ENCODE data around the gene IL4.
A peak's percentile ranks its signal among the peaks of the same experiment; 100 is the strongest.

IL4 gene

DNA sequence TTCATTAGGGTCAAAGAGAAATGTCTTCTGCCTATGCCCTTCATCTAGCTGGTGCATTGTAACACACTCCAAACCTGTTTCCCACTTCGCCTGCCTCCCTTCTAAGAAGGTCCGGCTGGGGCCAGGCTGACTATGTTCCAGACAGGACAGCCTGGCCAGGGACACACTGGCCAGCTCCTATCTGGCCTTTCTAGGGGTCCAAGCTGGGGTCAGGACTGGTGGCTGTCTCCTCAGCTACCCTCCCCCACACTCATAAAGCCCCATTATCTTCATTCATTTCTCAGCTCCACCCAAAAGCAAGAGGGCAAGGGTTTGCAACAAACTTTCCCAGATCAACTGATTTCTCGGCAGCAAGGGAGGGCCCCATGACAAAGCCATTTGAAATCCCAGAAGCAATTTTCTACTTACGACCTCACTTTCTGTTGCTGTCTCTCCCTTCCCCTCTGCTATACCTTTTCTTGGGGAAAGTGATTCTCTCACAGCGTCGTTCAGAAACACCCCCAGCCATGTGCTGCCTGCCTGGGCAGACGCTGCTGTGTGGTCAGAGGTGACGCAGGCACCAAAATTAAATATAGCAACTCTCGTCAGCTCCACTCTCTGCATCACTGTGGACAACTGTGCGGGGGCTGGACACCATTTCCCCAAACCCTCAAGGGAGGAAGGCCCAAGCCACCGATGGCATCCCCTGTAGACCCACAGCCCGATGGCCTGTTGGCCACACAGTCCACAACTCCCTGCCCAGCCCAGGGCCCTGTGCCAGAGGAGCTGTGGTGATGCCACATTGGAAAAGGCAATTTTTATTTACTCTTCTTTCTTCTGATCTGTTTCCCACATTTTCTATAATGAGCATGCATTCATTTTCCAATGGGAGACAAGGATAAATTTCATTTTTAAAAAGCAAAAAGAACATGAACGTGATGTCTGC is 9.8 kb upstream of the IL4 start:
- DNase-seq, result no peak
- Mint-ChIP-seq H3K27me3 (peaks cover 5 to 6% of the 10 kb centered on the region in 2 donors), H3K9me3 (no peaks in the 10 kb centered on the region), H3K27ac (peak overlapping the region; percentile 80), H3K4me3 (no peak overlapping the region), H3K36me3 (no peaks in the 10 kb centered on the region), H3K4me1 (peaks cover 51 to 57% of the 10 kb centered on the region in 2 donors)
- peak in 1 of 2 donors; percentile 20 for ATAC-seq (replicated peaks)

DNA sequence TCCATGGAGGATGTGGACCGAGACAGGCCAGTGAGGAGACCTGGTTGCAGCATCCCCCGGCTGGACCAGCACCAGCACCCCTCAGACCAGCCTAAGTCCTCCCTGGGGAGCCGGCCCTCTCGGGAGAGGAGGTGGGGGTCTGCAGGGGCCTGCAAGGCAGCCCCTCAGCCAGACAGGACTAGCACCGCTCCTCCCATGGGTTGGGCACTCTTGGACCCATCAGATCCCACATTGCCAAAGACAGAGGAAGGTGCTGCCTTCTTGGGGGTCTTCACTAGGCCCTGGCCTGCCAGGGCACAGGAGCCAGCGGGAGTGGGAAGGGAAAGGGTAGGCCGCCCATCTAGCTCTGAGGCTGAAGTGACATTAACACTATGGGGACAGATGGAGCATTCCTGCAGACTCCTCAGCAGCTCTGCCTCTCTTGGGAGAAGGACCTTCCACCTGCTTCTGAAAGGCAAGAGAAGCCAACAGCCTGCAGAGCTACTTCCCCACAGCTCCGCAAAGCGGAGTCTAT is 9.0 kb upstream of the IL4 start:
- Mint-ChIP-seq H3K27ac (peak overlapping the region; percentile 80), H3K36me3 (no peaks in the 10 kb centered on the region)

DNA sequence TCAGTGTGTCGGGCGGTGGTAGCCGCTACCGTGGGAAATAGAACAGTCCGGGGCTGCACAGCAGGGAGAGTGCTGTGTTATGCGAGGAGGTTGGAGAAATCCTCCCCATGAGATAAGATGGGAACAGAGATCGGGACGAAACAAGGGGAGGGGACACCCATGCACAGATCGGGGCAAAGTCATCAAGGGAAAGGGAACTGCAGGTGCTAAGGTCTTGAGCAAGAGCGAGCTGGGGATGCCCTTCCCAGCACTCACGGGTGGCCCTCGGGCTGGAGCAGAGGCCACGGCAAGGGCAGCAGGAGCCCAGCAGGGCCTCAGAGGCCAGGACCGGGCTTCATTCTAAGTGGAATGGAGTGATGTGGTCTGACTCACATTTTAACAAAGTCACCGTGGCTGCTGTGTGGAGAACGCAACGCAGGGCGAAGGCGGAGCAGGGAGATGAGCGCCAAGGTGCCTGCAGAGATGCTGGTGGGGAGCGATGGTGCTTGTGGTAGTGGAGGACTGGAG is 8.2 kb upstream of the IL4 start:
- Mint-ChIP-seq H3K4me3 (no peak overlapping the region), H3K27me3 (peaks cover 5 to 14% of the 10 kb centered on the region in 2 donors), H3K9me3 (peaks cover 0 to 1% of the 10 kb centered on the region in 2 donors), H3K36me3 (no peaks in the 10 kb centered on the region), H3K4me1 (peaks cover 41% of the 10 kb centered on the region in 2 donors), H3K27ac (peak overlapping the region; percentile 26)
- no peak for ATAC-seq (replicated peaks)
- DNase-seq, result no peak

More for the DNA sequence above, 9.0 kb upstream of the IL4 start:
- DNase-seq, result no peak
- Mint-ChIP-seq H3K27me3 (peaks cover 5 to 10% of the 10 kb centered on the region in 2 donors), H3K9me3 (no peaks in the 10 kb centered on the region), H3K4me1 (peaks cover 47 to 50% of the 10 kb centered on the region in 2 donors), H3K4me3 (no peak overlapping the region)
- ATAC-seq (replicated peaks), result no peak

DNA sequence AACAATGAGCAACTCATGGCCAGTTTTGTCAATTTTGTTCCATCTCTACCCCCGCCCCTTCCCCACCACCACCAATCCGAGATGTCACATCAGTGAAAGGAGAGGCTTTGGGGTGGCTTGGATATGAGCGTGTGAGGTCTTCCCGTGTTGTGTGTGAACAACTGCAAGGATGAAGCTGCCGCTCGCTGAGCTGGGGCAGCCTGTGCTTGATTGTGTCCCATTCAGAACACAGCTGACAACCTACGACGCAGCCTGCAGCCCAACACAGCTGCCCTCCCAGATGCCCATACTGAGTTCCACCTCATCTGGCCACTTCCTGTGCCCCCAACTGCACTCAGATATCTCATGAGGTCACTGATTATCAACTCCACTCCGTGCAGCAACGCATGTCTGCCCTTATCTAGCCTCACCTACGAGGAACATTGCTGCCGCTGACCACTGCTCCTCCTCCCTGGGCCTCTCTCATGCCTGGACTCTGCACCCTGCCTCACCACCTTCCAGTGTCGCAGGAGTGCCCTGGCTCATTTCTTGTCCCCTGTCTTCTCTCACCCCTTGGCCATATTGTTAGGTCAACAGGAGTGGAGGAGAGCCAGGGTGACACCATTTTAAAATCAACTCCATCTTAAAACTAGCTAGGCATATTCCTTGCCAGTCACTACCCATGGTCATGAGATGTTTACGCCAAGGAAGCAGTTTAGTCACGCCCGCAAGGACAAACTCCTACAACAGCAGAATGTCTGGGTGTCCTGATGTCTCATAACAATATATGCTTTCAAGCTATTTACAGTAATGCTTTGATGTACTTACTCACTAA is 7.3 kb upstream of the IL4 start:
- Mint-ChIP-seq H3K4me1 (peaks cover 32 to 34% of the 10 kb centered on the region in 2 donors), H3K9me3 (peaks cover 0 to 3% of the 10 kb centered on the region in 2 donors), H3K27me3 (peaks cover 5 to 14% of the 10 kb centered on the region in 2 donors), H3K36me3 (no peaks in the 10 kb centered on the region), H3K27ac (no peak overlapping the region), H3K4me3 (no peak overlapping the region)
- DNase-seq (no peak), ATAC-seq (replicated peaks) (no peak)

DNA sequence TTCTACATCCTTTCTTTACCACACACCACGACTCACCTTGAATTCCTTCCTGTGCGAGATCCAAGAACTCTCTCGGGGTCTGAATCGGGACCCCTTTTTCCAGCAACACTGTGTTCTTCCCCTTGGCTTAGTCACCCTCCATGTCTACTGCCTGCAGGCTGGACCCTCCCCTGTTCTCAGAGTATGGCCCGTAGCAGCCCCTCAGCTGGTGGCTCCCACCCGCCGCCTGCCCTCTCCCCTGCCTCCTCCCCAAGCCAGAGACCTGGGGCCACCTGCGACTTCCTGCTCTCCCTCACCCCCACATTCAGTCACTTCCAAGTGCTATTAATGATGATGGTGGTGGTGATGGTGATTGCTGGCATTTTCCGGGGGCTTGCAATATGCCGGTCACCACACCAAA is 6.5 kb upstream of the IL4 start:
- Mint-ChIP-seq H3K4me1 (peaks cover 24 to 27% of the 10 kb centered on the region in 2 donors), H3K36me3 (no peaks in the 10 kb centered on the region), H3K4me3 (no peak overlapping the region), H3K27me3 (peaks cover 5 to 14% of the 10 kb centered on the region in 2 donors), H3K27ac (no peak overlapping the region), H3K9me3 (peaks cover 0 to 3% of the 10 kb centered on the region in 2 donors)
- ATAC-seq (replicated peaks), result no peak
- DNase-seq, result no peak

DNA sequence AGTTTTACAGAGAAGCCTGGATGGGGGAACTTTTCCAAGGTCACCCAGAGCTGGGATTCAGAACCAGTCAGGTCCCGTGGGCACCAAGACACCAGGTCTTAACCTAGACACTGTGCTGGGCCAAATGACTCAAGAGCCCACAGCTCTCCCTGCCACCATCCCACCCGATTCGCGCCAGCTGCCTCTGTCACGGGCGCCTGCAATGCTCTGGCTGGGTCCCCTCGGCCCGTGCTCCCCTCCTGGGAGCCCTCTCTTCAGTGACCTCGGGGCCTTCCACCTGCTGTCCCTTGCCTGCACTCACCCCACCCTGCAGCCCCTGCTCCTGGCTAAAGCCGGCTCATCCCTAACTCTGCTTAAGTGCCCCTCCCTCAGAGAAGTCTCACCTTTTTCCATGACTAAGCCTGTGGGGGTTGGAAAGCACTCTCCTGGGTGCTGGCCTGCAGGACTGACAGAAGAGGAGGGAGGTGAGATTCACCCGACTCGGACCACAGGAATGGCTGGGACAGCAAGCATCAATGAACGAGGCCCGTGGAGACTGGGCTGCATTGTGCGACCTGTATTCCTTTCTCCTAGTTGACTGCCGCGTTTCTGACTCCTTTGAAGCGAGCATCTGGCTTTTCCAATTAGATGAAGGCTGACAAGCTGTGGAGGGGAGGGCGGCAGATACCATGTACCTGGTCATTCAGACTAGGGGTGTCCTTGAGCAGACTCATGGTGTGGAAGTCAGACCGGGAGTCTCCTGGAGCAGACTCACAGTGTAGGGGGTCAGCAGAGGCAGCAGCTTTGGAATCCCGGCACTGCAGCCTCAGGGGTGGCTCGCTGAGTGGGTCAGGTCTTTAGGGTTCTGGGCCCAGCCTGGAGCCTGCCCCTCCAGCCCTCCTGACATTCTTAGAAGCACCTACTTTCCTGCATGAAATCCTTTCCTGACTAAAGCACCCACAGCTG is 5.8 kb upstream of the IL4 start:
- no peak for ATAC-seq (replicated peaks)
- peaks cover 0 to 3% of the 10 kb centered on the region in 2 donors for H3K9me3 Mint-ChIP-seq
- no peak for DNase-seq
- H3K27me3 Mint-ChIP-seq, result peaks cover 5 to 14% of the 10 kb centered on the region in 2 donors
- no peak overlapping the region for H3K4me3 Mint-ChIP-seq
- no peak overlapping the region for H3K27ac Mint-ChIP-seq
- H3K4me1 Mint-ChIP-seq, result peaks cover 17 to 20% of the 10 kb centered on the region in 2 donors
- H3K36me3 Mint-ChIP-seq, result no peaks in the 10 kb centered on the region

DNA sequence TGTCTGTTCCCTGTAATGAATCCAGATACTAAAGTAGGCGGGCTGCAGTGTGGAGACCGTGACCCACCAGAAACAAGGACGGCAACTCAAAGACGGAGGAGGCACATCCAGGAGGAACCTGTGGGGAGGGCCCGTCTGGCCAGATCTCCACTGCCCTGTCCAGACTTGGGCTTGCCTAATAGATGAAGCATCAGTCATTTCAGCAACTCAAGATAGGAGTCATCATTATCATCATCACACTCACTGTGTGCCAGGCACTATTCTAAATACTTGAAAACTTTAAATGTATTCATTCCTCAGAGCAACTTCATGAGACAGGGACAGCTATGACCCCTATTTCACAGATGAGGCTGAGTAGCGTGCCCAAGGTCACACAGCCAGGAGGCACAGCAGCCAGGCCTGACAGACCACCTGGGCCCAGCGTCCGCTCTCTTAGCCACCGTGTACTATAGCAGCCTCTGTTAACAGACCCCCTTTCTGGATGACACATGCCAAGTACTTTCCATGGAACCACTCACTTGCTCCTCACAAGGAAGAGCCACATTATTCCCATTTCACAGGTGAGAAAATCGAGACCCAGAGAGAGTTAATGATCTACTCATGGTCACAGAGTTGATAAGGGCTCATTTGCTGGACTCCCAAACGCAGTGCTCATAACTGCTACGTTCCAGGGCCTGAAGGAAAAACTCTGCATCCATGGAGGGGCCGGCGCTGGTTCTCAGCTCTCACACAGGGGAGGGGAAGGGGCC is 4.9 kb upstream of the IL4 start:
- ATAC-seq (replicated peaks), result no peak
- peaks cover 5 to 14% of the 10 kb centered on the region in 2 donors for H3K27me3 Mint-ChIP-seq
- H3K9me3 Mint-ChIP-seq, result peaks cover 0 to 3% of the 10 kb centered on the region in 2 donors
- H3K36me3 Mint-ChIP-seq, result no peaks in the 10 kb centered on the region
- no peak for DNase-seq
- no peak overlapping the region for H3K4me3 Mint-ChIP-seq
- peaks cover 8 to 13% of the 10 kb centered on the region in 2 donors for H3K4me1 Mint-ChIP-seq
- H3K27ac Mint-ChIP-seq, result peak overlapping the region; percentile 31

DNA sequence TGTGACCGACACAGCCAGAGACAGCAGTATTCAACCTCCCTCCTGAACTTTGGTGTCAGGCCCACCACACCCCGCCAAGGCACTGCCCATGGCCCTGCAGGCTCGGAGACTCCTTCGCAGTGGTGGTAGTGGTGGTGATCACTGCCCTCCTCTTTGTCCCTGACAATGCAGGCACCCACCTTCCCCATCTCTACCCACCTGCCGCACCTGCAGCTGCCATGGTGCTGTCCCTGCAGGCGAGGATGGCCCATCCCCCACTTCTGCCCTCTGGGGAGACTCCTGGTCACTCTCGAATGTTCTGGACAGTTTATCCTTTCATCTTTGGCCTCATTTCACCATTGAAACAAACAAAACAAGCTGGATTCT is 4.4 kb upstream of the IL4 start:
- no peak overlapping the region for H3K4me3 Mint-ChIP-seq
- H3K36me3 Mint-ChIP-seq, result no peaks in the 10 kb centered on the region
- H3K9me3 Mint-ChIP-seq, result peaks cover 0 to 3% of the 10 kb centered on the region in 2 donors
- DNase-seq (no peak), ATAC-seq (replicated peaks) (no peak)
- H3K27ac Mint-ChIP-seq, result no peak overlapping the region
- peaks cover 3 to 8% of the 10 kb centered on the region in 2 donors for H3K4me1 Mint-ChIP-seq
- peaks cover 5 to 14% of the 10 kb centered on the region in 2 donors for H3K27me3 Mint-ChIP-seq

DNA sequence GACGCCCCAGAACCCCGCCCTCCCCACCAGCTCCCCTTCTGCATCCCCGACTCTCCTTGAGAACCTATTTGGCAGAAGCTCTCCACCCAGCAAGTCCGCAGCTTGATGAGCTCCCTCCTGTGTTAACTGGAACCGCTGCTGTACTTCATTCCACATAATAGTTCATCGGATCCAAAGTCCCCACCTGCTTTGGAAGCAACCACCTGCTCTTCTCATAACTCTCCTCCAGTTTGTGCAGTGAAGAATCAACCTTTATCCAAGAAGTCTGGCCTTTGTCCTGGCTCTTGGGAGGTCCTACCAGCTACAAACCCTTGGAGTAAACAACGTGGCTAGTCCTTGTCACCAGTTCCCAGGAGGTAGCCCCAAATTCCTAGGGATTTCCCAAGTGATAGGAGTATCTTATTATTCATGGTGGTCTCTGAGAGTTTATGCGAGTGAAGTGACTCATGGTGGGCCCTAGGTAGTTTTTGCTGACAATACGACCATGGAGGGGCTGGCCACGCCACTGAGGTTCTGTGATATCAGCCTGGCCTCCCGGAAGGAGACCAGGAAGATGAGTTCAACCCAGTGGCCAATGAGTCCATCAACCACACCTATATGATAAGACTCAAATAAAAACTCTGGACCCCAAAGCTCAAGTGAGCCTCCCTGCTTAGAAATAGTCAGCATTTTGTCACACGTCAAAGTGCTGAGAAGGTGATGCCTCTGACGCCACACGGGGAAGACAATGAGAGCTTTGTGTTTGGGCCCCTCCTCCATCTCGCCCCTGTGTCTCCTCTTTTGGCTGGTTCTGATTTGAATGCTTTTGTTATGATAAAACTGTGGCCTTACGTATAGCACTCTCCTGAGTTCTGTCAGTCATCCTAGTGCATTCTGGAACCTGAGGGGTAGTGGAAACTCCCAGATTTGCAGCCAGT is 3.6 kb upstream of the IL4 start:
- no peak for DNase-seq
- H3K36me3 Mint-ChIP-seq, result no peaks in the 10 kb centered on the region
- H3K27me3 Mint-ChIP-seq, result peaks cover 5 to 14% of the 10 kb centered on the region in 2 donors
- no peak overlapping the region for H3K27ac Mint-ChIP-seq
- ATAC-seq (replicated peaks), result no peak
- peaks cover 6 to 10% of the 10 kb centered on the region in 2 donors for H3K4me1 Mint-ChIP-seq
- H3K4me3 Mint-ChIP-seq, result no peak overlapping the region
- peaks cover 0 to 3% of the 10 kb centered on the region in 2 donors for H3K9me3 Mint-ChIP-seq

DNA sequence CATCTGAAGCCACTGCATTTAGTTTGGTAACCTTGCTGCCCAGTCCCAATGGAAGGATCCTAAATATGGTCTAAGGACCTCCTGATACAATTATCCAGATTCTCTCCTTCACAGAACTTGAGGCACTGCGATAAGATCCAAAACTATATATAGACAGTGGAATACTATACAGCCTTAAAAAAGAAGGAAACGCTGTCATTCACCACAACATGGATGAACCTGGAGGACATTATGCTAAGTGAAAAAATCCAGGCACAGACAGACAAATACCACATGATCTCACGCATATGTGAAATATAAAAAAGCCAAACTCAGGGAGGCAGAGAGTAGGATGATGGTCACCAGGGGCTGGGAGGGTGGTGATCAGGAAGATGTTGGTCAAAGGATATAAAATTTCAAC is 2.8 kb upstream of the IL4 start:
- Mint-ChIP-seq H3K27me3 (peaks cover 0 to 14% of the 10 kb centered on the region in 2 donors), H3K4me3 (no peak overlapping the region), H3K9me3 (peaks cover 0 to 3% of the 10 kb centered on the region in 2 donors), H3K4me1 (peaks cover 6 to 14% of the 10 kb centered on the region in 2 donors), H3K27ac (no peak overlapping the region), H3K36me3 (no peaks in the 10 kb centered on the region)
- ATAC-seq (replicated peaks) (no peak), DNase-seq (no peak)

DNA sequence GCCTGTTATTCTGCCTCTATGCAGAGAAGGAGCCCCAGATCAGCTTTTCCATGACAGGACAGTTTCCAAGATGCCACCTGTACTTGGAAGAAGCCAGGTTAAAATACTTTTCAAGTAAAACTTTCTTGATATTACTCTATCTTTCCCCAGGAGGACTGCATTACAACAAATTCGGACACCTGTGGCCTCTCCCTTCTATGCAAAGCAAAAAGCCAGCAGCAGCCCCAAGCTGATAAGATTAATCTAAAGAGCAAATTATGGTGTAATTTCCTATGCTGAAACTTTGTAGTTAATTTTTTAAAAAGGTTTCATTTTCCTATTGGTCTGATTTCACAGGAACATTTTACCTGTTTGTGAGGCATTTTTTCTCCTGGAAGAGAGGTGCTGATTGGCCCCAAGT is 301 bp upstream of the IL4 start:
- no peak overlapping the region for H3K27ac Mint-ChIP-seq

More for the DNA sequence above, 301 bp upstream of the IL4 start:
- Mint-ChIP-seq H3K27me3 (peaks cover 0 to 14% of the 10 kb centered on the region in 2 donors), H3K9me3 (peaks cover 0 to 3% of the 10 kb centered on the region in 2 donors), H3K36me3 (no peaks in the 10 kb centered on the region), H3K4me3 (no peak overlapping the region), H3K4me1 (peaks cover 6 to 20% of the 10 kb centered on the region in 2 donors)
- ATAC-seq (replicated peaks) (no peak), DNase-seq (no peak)
